GM04504 (cell line): ENCODE data around the gene CALM1.

ENCODE experiments used
- DNase-seq: peaks from one replicate; pipeline ENCODE4 v3.0.0-alpha.2; 2012; ENCODE audit warnings: low read depth

CALM1 gene

DNA sequence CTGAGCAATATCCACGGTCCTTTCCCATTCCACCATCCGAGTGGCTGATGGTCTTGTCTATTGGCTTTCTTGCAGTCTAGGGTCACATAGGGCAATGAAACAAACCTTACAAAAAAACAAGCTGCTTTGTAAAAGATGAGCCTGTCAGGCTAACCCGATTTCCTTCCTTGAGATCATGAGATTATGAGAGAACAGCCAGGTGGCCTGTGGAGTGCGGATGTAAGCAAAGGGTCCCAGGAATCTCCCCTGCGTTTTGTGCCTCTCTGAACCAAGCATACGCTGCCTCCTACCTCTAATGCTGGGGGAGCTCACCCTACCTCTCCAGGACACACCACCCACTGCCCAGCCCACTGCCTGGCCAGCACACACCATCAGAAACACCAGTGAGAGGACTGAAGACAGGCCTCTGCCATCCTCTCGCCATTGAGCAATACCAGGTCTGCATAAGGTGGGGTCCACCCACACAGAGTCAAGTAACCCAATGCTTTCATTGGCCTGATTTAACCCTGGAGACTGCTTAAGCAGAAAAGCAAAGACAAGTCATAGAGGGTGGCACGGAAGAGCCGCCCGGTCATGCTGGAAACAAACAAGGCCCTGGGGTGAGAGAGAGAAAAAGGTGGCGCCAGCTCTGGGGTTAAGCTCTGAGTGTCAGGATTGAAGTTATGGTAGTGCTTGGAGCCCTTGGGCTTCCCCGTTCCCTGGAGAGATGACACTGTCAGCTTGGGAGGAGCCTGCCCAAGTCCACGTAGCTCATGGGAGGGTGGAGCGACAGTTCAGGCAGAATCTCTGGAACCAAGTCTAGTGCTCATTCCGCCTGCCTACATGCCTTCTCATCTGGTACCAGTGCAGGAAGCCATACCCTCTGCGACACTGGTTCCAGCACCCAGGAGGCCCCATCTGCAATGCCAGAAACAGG, 46.6 kb downstream of the CALM1 start:
- no peak for DNase-seq

- DNase-seq, result no peak
These were observed 47.4 kb downstream of the CALM1 start for GRCh38 chr14:90444077-90444696.

- no peak for DNase-seq
These were observed 48.2 kb downstream of the CALM1 start for GRCh38 chr14:90445011-90445410.

GRCh38 chr14:90446405-90446804, 49.6 kb downstream of the CALM1 start:
- no peak for DNase-seq

DNA sequence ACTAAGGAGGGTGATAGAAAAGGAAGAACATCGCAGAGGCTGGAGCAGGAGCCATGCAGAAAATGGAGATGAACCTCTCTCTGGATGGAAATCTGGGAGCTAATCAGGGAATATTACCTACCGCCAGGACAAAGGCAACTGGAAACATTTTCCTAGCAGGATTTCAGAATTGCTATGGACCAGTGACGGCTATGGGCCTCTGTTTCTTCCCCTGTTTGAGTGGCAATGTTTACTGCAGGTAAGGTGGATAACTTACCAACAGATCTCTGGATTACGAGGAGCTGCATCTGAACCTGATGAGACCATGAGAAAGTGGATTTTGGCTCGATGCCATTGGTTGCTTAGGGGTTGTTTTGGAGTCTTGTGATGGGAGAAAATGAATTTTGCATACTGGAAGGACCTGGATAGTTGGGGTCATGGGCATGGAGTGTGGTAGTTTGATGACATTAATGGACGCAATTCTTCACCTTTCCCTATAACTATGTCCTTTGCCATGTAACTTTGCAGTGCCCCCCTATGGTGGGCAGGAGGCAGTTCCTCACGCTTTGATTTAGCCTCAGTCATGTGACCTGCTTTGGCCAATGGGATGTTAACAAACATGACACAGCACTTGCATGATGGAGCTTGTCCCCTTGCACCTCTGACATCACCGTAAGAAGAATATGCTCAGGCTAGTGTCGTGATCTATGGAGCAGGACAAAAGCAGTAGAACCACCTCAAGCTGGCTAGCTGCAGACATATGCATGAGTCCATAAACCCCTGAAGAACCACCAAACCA, 51.1 kb downstream of the CALM1 start:
- no peak for DNase-seq

DNA sequence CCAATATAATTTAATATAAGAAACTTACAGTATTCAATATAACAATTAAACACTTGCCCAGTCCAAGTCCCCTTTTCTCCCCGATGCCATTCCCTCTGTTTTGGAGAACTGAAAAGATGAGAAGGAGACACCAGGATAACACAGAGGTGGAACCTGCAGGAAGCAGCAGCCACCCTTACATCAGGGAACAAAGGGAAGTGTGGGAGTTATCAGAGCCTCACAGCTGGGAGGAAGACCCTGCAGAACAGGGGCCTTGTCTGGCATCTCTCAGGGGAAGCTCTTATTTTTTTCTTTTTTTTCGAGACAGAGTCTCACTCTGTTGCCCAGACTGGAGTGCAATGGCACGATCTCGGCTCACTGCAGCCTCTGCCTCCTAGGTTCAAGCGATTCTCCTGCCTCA, 52.6 kb downstream of the CALM1 start:
- DNase-seq, result no peak

DNA sequence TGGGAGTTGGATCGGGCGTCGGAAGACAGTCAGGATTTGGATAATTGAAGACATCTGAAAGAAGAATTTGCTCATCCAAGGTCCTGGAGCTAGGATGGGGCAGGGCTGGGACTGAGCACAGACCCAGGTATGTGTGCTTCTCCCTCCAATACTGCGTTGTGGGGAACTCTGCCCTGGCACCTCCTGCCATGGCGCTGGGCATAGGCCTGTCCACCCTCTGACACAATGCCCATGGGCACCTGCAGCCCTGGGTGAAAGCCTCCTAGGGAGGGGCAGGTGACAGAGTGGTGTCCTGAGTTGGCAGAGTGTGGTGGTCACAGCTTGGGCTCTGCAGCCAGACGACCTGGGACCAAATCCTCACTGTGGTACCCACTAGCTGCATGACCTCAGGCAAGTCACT, 53.3 kb downstream of the CALM1 start:
- no peak for DNase-seq

GRCh38 chr14:90450667-90451066, 53.8 kb downstream of the CALM1 start:
- no peak for DNase-seq

DNA sequence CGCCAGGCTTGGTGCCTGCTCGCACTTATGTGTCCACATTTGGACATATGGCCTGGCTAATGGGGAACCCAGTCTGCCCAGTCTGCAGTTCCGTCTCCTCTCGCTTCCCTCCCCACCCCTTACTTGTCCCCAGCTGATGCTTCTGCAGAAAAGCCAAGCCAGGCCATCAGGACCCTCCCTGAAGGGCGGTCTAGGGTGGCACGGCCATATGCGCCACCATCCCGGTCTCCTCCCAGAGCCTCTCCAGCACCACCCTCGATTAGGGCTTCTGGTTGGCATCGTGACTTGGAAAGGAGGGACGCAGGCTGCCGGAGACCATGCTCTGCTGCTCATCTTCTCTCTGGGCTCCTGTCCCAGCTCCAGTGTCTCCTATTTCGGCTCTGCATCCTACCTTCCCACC, 54.6 kb downstream of the CALM1 start:
- DNase-seq, result no peak

DNA sequence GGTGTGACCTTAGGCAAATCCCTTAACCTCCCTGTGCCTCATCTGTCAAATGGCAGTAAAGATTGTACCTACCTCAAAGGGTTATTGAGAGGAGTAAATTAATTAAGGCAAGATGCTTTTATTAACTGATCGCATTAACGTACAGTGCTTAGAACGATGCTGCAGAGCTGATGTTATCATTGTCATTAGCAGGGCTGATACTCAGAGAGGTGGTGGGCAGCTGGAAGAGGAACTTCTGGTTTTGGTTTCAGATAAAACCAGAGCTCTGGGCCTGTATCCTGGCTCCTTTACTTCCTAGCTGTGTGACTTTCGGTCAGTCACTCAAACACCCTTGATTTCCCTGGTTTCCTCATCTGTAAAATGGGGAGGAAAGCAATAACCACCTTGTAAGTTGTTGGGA, 55.1 kb downstream of the CALM1 start:
- no peak for DNase-seq

- DNase-seq, result no peak
These were observed 55.5 kb downstream of the CALM1 start for GRCh38 chr14:90452366-90452765.

DNA sequence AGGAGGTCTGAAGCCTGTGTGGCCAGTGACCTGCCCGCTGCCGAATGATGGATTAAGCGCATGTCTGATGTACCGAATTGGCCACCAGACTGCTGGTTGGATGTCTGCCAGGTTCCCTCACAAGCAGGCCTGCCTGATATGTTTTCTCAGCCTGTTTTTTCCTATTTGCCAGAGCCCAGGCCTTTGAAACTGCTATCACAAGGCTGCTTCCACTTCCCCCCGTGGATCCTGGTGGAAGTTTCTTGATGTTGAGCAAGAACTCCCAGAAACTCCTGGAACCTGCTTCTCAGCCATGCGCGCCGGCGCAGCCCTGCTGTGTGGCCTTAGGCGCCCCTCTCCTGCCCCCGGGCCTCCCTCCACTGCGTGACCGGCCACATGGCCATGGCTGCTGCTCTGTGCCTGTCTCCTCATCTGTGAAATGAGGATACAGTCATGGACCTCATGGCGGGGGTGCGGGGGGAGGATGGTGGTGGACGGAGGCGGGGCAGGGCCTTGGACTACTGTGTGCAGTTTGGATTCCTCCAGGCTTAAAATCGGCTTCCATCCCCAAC, 56.6 kb downstream of the CALM1 start:
- DNase-seq, result no peak

DNA sequence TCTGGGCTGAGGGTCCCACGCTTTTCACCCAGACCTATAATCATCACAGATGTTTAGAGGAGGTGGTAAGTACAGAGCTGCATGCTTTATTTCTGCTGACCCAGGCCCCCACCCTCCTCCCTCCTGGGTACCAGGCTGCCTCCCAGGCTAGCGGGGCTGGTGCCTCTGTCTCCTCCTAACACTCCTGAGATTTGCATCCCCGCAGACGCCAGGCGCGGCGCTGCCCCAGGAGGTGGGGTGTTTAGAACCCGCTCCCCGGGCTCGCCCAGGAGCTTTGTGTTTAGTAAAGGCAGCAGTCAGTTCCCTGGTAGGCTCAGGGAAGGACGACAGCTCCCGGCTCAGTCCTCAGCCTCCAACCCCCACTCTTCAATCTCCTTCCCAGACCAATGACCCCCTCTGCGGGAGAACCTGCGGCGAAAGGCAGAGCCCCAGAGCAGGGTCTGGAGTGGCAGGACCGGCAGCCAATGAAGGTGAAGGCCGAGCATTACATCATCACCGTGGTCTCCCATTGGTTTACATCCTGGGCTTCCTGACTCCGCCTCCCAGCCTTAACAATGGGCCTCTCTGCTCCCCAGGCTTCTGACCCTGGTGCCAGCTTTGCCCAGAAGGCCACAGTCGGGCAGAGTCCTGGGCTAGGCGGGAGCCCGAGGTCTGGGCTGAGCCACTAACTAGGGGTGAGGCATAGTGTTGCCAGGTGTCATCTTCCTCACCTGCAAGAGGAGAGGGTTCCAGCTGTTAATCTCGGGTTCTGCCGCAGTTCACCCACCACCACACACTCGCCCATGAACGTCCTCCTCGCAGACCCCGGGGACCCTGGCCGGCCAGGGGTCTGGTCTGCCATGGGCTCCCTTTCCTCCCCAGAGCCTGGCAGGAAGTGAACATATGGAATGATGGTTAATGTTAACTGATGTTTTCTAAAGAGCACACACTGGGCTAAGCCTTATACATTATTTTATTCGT, 57.5 kb downstream of the CALM1 start:
- DNase-seq, result peak; percentile 17

DNA sequence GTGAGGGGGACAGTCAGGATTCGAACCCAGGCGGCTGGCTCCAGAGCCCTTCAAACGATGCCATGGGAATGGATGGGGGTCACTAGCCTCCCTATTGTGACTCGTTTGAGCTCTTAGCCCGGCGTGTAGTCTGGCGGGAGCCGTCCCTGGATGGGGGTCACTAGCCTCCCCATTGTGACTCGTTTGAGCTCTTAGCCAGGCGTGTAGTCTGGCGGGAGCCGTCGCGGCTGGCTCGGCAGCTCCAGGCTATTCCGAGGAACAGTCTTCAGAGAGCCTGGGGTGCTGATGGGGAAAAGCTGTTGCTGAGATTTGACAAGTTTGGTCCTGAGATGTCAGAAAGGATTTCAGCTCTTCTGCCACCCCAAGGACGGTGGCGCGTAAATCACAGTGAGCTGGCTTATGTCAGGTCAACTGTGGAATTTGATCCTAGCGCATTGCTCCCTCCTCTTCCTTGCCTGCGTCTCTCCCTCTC, 58.3 kb downstream of the CALM1 start:
- no peak for DNase-seq

DNA sequence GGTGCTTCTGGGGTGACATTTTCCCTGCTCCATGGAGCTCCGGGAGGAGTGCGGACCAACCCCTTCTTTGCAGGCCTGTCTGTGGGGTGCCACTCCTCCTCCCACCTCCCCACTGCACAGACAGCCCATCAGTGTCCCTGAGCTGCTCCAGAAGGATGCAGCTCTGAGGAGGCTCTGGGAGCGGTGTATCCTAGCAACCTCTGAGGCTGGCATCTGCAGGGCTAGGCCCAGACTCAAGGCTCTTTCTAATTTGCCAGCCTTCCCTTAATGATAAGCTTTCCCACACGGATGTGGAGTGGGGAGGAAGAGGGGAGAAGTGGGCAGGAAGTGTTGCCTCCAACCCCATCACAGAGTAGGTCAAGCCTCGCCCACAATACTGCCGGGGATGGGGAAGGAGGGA, 59.7 kb downstream of the CALM1 start:
- no peak for DNase-seq

- no peak for DNase-seq
These were observed 60.4 kb downstream of the CALM1 start for GRCh38 chr14:90457186-90457585.
